Measurements from ENCODE around the gene MUSK. TPM values are rescaled to one million over a fixed set of nuclear protein-coding genes. Genes with fewer than 3 reads are reported as not detected.

Gene MUSK
- total and polyA plus RNA-seq, 2 experiments from 2014 or later = not detected

- H3K9me3 Mint-ChIP-seq = no peaks in the 10 kb centered on the region; the same call in 2 of the 3 replicates
- no peaks in the 10 kb centered on the region for H3K36me3 ChIP-seq (ENCODE audit: insufficient read depth)
- no peaks in the 10 kb centered on the region for H3K27me3 ChIP-seq (ENCODE audit: insufficient read depth)
- no peaks in the 10 kb centered on the region for H3K4me1 ChIP-seq (ENCODE audit: insufficient read depth)
- H3F3A ChIP-seq (replicated peaks; ENCODE audit: low read depth) = no peaks in the 10 kb centered on the region
- H3K36me3 Mint-ChIP-seq (ENCODE audit: low read depth) = no peaks in the 10 kb centered on the region
- H3K4me3 ChIP-seq = no peak overlapping the region
- no peak overlapping the region for H2AFZ ChIP-seq
- no peaks in the 10 kb centered on the region for H3K79me2 ChIP-seq (replicated peaks; ENCODE audit: insufficient read depth)
- H4K20me1 ChIP-seq (replicated peaks; ENCODE audit: insufficient read depth) = no peaks in the 10 kb centered on the region
- no peak overlapping the region for H3K27ac ChIP-seq (ENCODE audit: low read depth)
- ATAC-seq (no peak), DNase-seq (ENCODE audit: low spot score) (no peak)
- no peaks in the 10 kb centered on the region; the same call in 1 of the 2 replicates for H3K9me2 ChIP-seq (ENCODE audit: insufficient read depth)
- H3K4me1 Mint-ChIP-seq = no peaks in the 10 kb centered on the region
- H3K27me3 Mint-ChIP-seq (ENCODE audit: insufficient read depth, low read depth, poor library complexity) = peaks cover 3% of the 10 kb centered on the region
- TF ChIP-seq CTCF (conservative IDR thresholded peaks at IDR 0.05; ENCODE audit: low read depth in 2 of 2) (no peak), POLR2AphosphoS5 (IDR thresholded peaks at IDR 0.05; ENCODE audit: low read depth) (no peak), NANOG (IDR thresholded peaks at IDR 0.05; ENCODE audit: borderline replicate concordance) (no peak), EZH2 (IDR thresholded peaks at IDR 0.05; ENCODE audit: low read depth, unreplicated experiment) (no peak), JUNB (IDR thresholded peaks at IDR 0.05; ENCODE audit: unreplicated experiment) (no peak), ZNF462 (CRISPR knock-in tag; IDR thresholded peaks at IDR 0.05) (no peak), ZNF114 (CRISPR knock-in tag; IDR thresholded peaks at IDR 0.05) (no peak), EZH2phosphoT487 (IDR thresholded peaks at IDR 0.05; ENCODE audit: unreplicated experiment) (no peak), ZNF331 (CRISPR knock-in tag; IDR thresholded peaks at IDR 0.05; ENCODE audit: low read depth) (no peak), ETS1 (IDR thresholded peaks at IDR 0.05) (no peak), CREB1 (CRISPR knock-in tag; IDR thresholded peaks at IDR 0.05; ENCODE audit: low read depth) (no peak)
- no peak overlapping the region for H3K4me3 Mint-ChIP-seq
- no peak overlapping the region for H3K4me2 ChIP-seq
- no peak overlapping the region for H3K27ac Mint-ChIP-seq
Measured at GRCh38 chr9:110671849-110672248, 3.3 kb downstream of the MUSK start.

Data from GM23338 (cell line).